GM21825 (cell line): ENCODE data around the gene MMP21.

ENCODE experiments used
- ATAC-seq: cut with Tn5 transposase; IDR thresholded peaks from one replicate; pipeline ENCODE4 v1.9.1; 2021; ENCODE audit warnings: mild to moderate bottlenecking, moderate library complexity; ENCODE audit not compliant: unreplicated experiment

Gene MMP21, protein sequence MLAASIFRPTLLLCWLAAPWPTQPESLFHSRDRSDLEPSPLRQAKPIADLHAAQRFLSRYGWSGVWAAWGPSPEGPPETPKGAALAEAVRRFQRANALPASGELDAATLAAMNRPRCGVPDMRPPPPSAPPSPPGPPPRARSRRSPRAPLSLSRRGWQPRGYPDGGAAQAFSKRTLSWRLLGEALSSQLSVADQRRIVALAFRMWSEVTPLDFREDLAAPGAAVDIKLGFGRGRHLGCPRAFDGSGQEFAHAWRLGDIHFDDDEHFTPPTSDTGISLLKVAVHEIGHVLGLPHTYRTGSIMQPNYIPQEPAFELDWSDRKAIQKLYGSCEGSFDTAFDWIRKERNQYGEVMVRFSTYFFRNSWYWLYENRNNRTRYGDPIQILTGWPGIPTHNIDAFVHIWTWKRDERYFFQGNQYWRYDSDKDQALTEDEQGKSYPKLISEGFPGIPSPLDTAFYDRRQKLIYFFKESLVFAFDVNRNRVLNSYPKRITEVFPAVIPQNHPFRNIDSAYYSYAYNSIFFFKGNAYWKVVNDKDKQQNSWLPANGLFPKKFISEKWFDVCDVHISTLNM

DNA sequence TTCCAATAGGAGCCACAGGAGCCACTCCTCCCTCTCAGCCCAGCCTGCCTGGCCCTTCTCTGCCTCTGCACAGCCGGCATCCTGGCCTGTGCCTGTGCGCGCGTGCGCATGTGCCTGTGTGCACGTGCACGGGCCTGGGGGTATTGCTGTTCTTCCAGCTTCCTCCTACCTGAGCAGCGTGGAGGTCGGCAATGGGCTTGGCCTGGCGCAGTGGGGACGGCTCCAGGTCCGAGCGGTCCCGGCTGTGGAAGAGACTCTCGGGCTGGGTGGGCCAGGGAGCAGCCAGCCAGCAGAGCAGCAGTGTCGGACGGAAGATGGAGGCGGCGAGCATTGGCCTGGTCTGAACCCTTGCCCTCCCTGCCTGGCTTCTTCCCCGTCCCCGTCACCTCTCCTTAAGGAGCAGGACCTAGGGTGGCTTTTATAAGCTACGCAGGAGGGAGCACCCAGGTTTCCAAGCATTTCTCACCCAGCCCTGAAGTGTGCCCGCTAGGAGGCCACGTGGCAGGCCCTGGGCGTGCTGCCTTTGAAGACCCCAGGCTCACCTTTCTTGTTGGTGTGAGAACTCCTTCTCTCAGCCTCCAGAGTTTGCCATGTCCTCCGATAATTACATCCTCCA, at the start of gene MMP21:
MMP21 (minus strand) TSS at position 331 of the 616 bp plus-strand sequence; CDS start at position 331, 0 bp downstream.
- no peak for ATAC-seq

- no peak for ATAC-seq
These were observed 49.1 kb upstream of the MMP21 start for GRCh38 chr10:125824736-125825135.

DNA sequence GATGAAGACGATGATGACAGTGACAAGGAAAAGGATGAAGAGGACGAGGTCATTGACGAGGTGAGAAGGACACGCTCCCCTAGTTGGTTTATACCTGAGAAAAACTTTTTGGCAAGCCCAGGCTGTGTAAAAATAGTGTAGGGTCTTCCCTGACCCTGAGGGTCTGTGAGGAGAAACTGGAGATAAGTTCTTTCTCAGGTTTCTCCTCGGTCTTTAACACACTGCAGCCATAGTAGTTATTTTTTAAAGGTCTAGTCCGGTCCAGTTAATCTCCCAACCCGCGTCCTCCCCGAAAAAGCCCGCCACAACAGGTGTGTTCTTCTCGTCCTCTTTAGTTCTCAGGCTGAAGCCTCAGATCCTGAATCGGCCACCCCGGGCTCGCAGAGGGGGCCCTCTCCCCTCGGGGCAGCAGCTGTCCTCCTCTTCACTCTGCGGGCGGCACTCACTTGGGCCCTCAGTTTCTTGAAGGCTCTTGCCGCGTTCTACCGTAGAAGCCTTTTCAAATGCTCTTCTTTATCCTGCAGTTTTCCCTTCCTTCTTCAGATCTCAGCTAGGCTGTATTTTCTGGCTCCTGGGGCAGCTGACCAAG, 48.1 kb upstream of the MMP21 start:
- peak; percentile 1 for ATAC-seq

DNA sequence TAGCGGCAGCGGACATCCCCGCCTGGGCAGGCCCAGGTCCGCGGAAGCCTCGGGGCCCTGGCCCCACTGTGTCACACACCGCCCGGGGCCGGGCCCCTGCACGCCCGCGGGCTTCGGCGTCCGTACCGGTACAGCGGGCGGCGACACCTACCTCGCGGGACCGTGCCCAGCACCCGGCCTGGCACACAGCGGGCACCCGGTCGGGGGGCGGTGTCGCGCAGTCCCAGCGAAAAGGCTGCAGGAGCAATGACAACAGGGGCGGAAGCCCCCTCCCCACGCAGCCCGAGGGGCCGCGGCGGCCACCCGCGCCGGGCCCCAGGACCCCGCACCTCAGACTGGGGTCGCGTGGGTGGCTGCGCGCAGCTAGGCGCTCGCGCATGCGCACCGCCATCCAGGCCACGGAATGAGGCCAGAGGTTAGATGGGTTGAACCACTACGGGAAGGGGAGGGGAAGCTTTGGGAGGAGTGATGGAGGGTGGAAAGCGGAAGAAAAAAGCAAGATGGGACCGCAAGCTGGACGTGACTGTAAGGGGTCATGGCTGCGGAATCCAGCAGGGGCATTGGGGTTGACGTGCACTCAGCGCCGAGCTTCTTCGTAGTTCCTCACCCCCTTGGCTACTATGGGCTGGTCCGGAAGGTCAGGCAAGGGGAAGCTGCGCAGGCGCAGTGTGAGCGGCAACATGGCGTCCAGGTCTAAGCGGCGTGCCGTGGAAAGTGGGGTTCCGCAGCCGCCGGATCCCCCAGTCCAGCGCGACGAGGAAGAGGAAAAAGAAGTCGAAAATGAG, 47.4 kb upstream of the MMP21 start, which contains the start of the genes BCCIP and UROS:
BCCIP (plus strand) TSS at position 669 of the 785 bp plus-strand sequence; CDS start at position 681, 12 bp downstream.
UROS (minus strand) TSS at position 381 of the 785 bp plus-strand sequence. CDS start 6,759 bp downstream, outside the sequence.
- ATAC-seq, result peak; percentile 73

- peak; percentile 32 for ATAC-seq
These were observed 45.1 kb upstream of the MMP21 start for GRCh38 chr10:125820701-125821100.

GRCh38 chr10:125817337-125817946, 41.8 kb upstream of the MMP21 start:
- ATAC-seq, result no peak

GRCh38 chr10:125816548-125816947, 40.9 kb upstream of the MMP21 start:
- no peak for ATAC-seq

- ATAC-seq, result no peak
These were observed 40.1 kb upstream of the MMP21 start for GRCh38 chr10:125815764-125816163.

DNA sequence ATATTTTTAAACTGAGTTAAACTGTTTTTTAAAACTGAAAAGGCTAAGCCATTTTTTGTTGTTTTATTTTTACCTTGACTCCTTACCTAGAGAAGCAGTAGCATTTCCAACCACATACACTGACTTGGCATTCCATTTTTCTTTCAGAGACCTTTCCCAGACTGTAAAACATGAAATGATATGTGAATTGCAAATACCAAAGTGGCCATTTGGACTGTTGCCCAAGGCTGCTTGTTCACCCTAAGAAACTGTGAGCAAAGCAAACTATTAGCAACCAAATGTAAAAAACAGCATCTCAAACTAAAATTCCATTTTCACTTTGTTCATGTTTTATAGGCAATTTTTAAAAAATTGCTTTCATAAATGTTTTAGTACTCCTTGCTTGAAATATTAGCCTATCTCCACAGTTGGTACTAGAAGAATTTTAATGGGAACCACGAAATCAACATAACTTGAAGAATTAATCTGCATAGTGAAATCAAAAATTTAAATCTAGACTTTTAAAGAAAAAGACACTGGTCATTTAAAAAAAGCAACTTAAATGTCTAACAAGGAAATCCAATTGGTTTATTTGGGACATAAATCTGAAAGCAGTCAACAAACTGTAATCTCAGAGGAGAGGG, 36.6 kb upstream of the MMP21 start:
- no peak for ATAC-seq

DNA sequence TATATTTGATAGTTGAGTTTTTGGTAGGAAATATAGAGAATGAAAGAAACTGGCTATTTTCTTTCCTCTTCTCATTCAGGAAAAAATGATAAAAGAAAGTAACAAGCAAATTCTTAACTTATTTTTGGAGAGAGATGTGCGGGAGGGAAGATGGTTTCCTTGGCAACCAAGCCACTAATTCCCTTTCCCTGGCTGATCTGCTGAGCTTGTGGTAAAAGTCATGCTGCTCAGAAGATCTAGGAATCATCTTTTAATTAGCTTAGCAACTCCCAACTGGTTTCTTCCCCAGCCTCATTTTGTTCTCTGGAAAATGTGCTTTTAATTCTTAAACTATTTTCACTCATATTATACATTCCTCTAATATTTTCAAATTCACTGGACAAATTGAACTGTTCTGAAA, 35.6 kb upstream of the MMP21 start:
- no peak for ATAC-seq

DNA sequence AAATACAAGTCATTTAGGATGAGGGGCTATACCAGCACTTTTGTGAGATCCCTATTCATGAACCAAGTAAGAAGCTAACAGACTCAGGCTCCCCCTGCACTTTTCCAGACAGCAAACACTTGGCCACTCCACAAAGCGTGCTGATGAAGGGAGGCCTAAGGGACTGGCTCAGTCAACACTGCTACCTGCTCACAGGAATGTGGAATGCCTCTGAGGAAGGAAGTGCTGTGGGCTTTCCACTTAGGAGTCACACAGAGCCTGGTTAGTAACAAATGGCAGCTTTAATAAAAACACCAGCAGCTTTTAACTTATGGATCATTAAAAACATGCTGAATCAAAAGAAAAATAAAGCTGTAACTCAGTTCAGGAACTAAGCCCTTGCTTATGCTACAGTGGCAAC, 32.4 kb upstream of the MMP21 start:
- no peak for ATAC-seq

- no peak for ATAC-seq
These were observed 27.1 kb upstream of the MMP21 start for GRCh38 chr10:125802739-125803138.

DNA sequence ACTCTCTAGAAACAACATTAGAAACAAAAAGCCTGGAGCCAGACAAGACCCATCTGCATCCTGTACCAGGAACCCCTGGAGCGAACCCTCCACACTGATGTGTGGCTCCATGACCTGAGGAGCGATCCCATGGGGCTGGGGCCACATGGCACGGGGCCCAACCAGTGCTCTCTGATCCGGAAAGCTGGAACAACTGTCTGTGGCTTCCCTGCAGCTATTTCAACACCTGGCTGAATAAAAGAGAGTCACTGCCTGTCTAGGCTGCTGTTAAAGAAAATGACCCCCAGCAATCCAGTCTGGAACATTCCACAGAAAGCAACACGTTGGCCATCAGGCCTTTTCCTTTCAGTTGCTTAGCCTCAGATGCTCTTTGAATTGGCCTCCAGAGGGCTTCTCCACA, 26.5 kb upstream of the MMP21 start:
- no peak for ATAC-seq

GRCh38 chr10:125801574-125801973, 26.0 kb upstream of the MMP21 start:
- no peak for ATAC-seq

DNA sequence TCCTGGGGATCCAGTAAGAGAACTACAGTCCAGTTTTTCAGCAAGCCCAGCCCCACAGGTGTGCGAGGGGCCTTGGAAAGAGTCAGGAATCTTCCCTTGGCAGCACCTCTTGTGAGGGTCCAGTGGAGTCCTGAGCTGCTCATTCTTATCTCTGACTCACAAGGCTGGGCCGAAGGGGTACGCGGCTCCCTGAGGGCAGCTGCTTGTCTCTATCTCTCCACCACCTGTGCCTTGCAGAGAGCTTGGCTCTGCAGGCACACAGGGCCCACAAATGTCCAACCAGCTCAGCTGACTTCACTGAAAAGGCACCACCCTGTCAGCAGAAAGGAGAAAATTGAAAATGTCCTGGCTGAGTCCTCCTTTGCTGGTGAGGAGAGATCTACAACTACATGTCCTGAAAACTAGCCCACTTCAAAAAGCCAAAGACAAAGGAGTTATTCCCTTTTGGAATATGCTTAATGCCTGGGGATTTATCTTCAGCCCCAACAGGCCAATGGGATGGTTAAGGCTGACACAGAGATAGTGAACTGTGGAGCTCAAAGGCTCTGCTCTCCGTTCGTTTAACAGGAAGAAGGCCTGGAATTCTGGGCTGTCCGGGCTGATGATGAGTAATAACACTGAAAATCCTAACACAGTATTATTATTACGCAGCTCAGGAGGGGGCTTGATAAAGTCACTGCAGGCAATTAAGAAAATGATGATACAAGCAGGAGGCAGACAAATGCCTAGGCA, 24.0 kb upstream of the MMP21 start:
- ATAC-seq, result no peak

- no peak for ATAC-seq
These were observed 22.5 kb upstream of the MMP21 start for GRCh38 chr10:125797994-125798662.

GRCh38 chr10:125797424-125797823, 21.8 kb upstream of the MMP21 start:
- no peak for ATAC-seq

- no peak for ATAC-seq
These were observed 20.1 kb upstream of the MMP21 start for GRCh38 chr10:125795637-125796190.
